BLaER1 treated with 17β-estradiol and CSF1 and Interleukin-3, amounts not matched to agents 10 nM and 100 nM (cell line): ENCODE data around the gene TNKS1BP1.

Experiments used
- H3K27ac ChIP-seq, 11 experiments: shearing (Covaris generic); formaldehyde crosslinking; 2 replicates each; pipeline ENCODE4 v1.8.1; 2022
- H3K27me3 ChIP-seq, 11 experiments: shearing (Covaris generic); formaldehyde crosslinking; 2 replicates each; pipeline ENCODE4 v1.8.1; 2022
- H3K36me3 ChIP-seq, 11 experiments: shearing (Covaris generic); formaldehyde crosslinking; 2 replicates each; pipeline ENCODE4 v1.8.1; 2022
- H3K4me1 ChIP-seq, 10 experiments: shearing (Covaris generic); formaldehyde crosslinking; 2 replicates each; pipeline ENCODE4 v1.8.1; 2022
- H3K4me2 ChIP-seq, 11 experiments: shearing (Covaris generic); formaldehyde crosslinking; 2 replicates each; pipeline ENCODE4 v1.8.1; 2022
- H3K4me3 ChIP-seq, 10 experiments: shearing (Covaris generic); formaldehyde crosslinking; 2 replicates each; pipeline ENCODE4 v1.8.1; 2022
- H3K9ac ChIP-seq, 11 experiments: shearing (Covaris generic); formaldehyde crosslinking; 2 replicates each; pipeline ENCODE4 v1.8.1; 2022
- H3K9me3 ChIP-seq, 11 experiments: shearing (Covaris generic); formaldehyde crosslinking; replicated peaks in 1 of 11; 2 replicates each; pipeline ENCODE4 v1.8.1; 2022
- H4K20me1 ChIP-seq, 11 experiments: shearing (Covaris generic); formaldehyde crosslinking; 2 replicates each; pipeline ENCODE4 v1.8.1; 2022
- Cebpa-rat ChIP-seq, 11 experiments: shearing (Covaris generic); IDR thresholded peaks; 2 replicates each; pipeline ENCODE4 v1.8.1; 2022

TNKS1BP1 gene

DNA sequence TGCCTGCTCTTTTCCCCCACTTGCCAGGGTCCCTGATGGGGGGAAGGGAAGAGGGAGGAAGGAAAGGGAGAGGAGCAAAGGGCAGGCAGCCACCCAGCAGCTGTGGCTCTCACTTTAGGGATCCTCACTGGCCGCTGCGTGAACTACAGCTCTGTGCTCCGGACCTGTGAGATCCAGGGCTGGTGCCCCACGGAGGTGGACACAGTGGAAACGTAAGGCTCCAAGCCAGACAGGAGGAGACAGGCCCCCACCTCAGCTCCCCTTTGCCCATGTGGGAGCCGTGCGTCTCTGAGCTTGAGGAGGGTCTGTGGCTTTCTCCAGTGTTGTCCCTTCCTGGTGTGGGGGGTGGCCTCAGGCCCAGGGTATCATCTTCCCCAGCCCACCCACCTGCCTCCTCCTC is 23.3 kb upstream of the TNKS1BP1 start:
- Histone ChIP-seq H3K27ac (peak overlapping the region in 3 of 11 experiments; percentile 29 to 34 (median 34); a peak in 3 of 22 replicates), H3K4me3 (no peak overlapping the region), H4K20me1 (no peaks in the 10 kb centered on the region), H3K4me2 (peak overlapping the region in 2 of 11 experiments; percentile 9 to 11; a peak in 1 of 22 replicates), H3K9me3 (peaks cover 14 to 29% (median 21%) of the 10 kb centered on the region in 11 experiments), H3K27me3 (no peaks in the 10 kb centered on the region), H3K9ac (peak overlapping the region in 3 of 11 experiments; percentile 15 to 29 (median 21); a peak in 2 of 22 replicates), H3K4me1 (peaks cover 0 to 20% (median 5%) of the 10 kb centered on the region in 10 experiments; a peak in 9 of 20 replicates), H3K36me3 (no peaks in the 10 kb centered on the region)
- TF ChIP-seq Cebpa-rat (IDR thresholded peaks at IDR 0.05) = no peak

DNA sequence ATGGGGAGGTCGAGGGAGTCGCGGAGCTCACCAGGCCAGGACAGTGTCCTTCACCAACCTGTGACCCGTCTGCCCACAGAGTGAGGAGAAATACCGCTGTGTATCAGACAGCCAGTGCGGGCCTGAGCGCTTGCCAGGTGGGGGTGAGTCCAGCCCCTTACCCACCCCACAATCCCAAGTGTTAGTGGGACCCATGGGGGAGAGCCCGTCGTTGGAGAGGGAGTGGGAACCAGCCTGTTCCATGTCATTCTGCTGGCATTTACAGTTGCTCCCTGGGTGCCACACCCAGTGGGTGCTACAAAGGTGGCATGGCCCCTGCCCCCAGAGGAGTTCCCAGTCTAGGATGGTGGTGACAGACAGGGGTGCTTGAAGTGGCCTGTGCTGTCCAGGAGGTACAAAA is 22.6 kb upstream of the TNKS1BP1 start:
- H3K4me2 ChIP-seq = no peak overlapping the region
- peaks cover 0 to 20% (median 3%) of the 10 kb centered on the region in 10 experiments; a peak in 7 of 20 replicates for H3K4me1 ChIP-seq
- peak overlapping the region in 1 of 11 experiments; percentile 34; a peak in 1 of 22 replicates for H3K27ac ChIP-seq
- H3K27me3 ChIP-seq = no peaks in the 10 kb centered on the region
- no peak overlapping the region for H3K4me3 ChIP-seq
- peaks cover 14 to 23% (median 18%) of the 10 kb centered on the region in 11 experiments for H3K9me3 ChIP-seq
- H3K9ac ChIP-seq = peak overlapping the region in 2 of 11 experiments; percentile 21 to 29; a peak in 2 of 22 replicates
- H4K20me1 ChIP-seq = no peaks in the 10 kb centered on the region
- TF ChIP-seq Cebpa-rat (IDR thresholded peaks at IDR 0.05) = no peak
- H3K36me3 ChIP-seq = no peaks in the 10 kb centered on the region

DNA sequence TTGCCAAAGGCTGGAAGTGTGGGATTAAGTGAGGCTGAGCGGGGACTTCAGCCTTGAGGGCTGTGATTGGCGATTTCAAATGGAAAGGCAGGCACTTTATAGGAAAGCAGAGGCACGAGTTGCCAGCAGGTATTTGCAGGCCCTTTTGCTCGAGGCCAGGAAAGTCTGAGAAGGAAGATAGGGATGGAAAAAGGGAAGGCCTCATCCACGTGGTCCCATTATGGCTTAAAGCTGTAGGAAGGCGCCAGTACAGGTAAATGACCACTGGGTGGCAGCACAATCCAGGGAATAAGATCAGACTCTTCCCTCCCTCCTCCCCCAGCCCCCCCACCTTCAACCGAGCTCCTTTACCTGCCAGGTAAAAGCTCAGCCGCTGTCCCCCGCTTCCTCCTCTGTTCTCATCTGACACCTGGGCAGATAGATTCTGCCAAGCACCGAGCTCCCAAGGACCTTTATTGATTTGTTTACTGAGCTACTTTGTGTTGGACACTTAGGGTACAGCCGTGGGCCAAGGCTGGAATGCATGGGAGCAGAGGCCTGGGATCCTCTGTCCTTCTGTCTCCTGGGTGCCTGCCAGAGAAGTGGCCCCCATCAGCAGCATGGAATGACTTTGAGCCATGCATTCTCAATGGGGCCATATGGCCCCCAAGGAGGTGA is 20.9 kb upstream of the TNKS1BP1 start:
- no peak overlapping the region; a peak in 1 of 22 replicates for H3K4me2 ChIP-seq
- H3K9ac ChIP-seq = peak overlapping the region in 6 of 11 experiments; percentile 35 to 71 (median 56); a peak in 11 of 22 replicates
- H3K4me1 ChIP-seq = peaks cover 0 to 20% (median 3%) of the 10 kb centered on the region in 10 experiments; a peak in 7 of 20 replicates

DNA sequence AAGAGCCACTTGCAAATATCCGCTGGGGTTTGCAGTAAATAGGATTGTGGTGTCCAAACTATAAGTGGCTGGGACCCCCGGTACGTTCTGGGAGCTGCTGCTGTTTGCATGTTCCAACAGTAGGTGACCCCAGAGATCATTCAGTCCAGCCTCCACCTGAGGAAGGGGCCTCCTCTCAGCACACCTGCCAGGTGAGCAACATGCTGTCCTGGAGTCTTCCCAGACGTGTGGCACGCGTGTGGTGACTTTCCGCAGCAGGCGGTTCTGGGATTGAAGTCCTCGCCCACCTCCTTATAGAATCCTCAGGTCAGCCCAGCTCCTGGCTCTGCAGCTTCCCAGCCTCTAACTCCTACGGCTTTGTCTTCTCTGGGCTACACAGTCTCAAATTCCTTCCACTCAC is 20.1 kb upstream of the TNKS1BP1 start:
- Histone ChIP-seq H3K9me3 (no peaks in the 10 kb centered on the region), H3K4me2 (no peak overlapping the region), H3K4me1 (peaks cover 0 to 20% (median 3%) of the 10 kb centered on the region in 10 experiments; a peak in 7 of 20 replicates), H3K36me3 (no peaks in the 10 kb centered on the region), H3K27ac (peak overlapping the region in 5 of 11 experiments; percentile 27 to 71 (median 59); a peak in 6 of 22 replicates), H3K4me3 (no peak overlapping the region), H4K20me1 (no peaks in the 10 kb centered on the region), H3K27me3 (no peaks in the 10 kb centered on the region), H3K9ac (peak overlapping the region in 5 of 11 experiments; percentile 35 to 71 (median 59); a peak in 10 of 22 replicates)
- TF ChIP-seq Cebpa-rat (IDR thresholded peaks at IDR 0.05) = no peak

More for the DNA sequence above, 20.9 kb upstream of the TNKS1BP1 start:
- Histone ChIP-seq H4K20me1 (no peaks in the 10 kb centered on the region), H3K27me3 (no peaks in the 10 kb centered on the region), H3K27ac (peak overlapping the region in 7 of 11 experiments; percentile 27 to 71 (median 56); a peak in 13 of 22 replicates), H3K36me3 (no peaks in the 10 kb centered on the region), H3K4me3 (no peak overlapping the region), H3K9me3 (peaks cover 2 to 8% (median 3%) of the 10 kb centered on the region in 11 experiments)
- TF ChIP-seq Cebpa-rat (IDR thresholded peaks at IDR 0.05) = no peak

DNA sequence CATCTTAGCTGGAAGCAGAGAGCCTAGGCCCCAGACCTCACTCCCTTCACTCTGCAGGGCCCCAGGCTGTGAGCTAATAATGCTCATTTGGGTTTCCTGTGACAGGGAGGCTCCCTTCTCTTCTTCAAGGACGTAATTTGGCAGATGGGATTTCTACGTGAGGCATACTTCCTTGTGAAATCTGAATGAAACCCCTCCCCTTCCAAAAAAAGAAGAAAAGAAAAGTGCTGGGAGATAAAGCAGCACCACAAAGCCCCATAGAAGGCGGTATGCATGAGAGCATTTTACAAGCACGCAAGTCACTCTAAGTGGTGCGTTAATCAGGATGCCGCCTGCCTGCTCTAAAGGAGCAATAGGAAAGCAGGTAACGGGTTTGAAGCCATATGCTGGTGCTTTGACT is 19.1 kb upstream of the TNKS1BP1 start:
- H3K4me2 ChIP-seq = peak overlapping the region in 2 of 11 experiments; percentile 4 to 38; a peak in 2 of 22 replicates
- no peak overlapping the region for H3K4me3 ChIP-seq
- no peak overlapping the region for H3K27ac ChIP-seq
- no peak for TF ChIP-seq Cebpa-rat (IDR thresholded peaks at IDR 0.05)
- no peaks in the 10 kb centered on the region for H3K9me3 ChIP-seq
- H3K27me3 ChIP-seq = no peaks in the 10 kb centered on the region
- peaks cover 0 to 16% (median 3%) of the 10 kb centered on the region in 10 experiments; a peak in 7 of 20 replicates for H3K4me1 ChIP-seq
- H4K20me1 ChIP-seq = no peaks in the 10 kb centered on the region
- H3K36me3 ChIP-seq = no peaks in the 10 kb centered on the region
- peak overlapping the region in 4 of 11 experiments; percentile 14 to 62 (median 26); a peak in 7 of 22 replicates for H3K9ac ChIP-seq

DNA sequence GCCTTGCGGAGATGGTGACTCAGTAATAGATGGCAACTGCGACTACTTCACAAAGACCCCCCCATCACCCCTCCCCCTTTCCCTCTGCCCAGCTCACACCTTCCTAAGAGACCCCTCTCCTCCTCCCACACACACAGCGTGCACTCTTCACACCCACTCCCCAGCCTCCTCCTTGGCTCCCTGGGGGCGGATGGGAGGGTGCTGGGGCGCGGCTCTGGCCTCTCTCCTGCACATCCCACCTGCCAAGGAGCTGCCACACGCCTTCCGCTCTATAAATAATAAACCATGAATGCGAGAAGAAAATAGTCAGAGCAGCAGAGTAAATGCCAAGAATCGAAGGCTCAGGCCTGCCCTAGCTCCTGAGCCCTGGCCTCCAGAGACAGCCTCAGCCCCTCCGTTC is 17.9 kb upstream of the TNKS1BP1 start:
- Histone ChIP-seq H3K4me3 (no peak overlapping the region), H3K9ac (peak overlapping the region in 5 of 11 experiments; percentile 16 to 62 (median 21); a peak in 4 of 22 replicates), H3K36me3 (no peaks in the 10 kb centered on the region), H3K4me2 (no peak overlapping the region), H3K27me3 (no peaks in the 10 kb centered on the region), H3K9me3 (no peaks in the 10 kb centered on the region), H3K27ac (no peak overlapping the region), H4K20me1 (no peaks in the 10 kb centered on the region), H3K4me1 (peaks cover 0 to 11% (median 0%) of the 10 kb centered on the region in 10 experiments; a peak in 6 of 20 replicates)
- TF ChIP-seq Cebpa-rat (IDR thresholded peaks at IDR 0.05) = no peak

DNA sequence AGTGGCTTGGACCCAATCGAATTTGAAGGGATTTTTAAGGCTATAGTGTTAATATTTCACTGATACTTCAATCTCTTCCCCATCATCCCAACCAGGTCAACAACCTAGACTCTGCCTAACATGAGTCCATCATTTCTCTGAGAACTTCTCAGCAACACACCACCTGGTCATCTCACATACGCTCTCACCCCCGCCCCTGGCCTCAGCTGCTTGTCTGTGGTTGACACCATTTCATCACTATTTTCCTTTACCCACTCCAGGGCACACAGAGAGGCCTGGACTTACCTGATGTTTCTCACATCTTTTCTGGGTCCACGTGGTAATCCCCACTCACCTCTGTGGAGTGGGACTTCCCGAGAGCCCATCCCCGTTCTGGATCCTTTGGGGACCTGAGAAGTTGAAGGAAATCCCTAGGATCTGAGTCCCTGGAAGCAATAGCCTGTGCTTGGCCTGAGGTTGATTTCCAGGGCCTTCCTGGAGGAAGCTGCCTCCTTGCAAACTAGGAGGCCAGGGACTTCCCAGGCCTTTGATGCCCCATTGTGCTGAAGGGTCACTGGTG is 16.6 kb upstream of the TNKS1BP1 start:
- Histone ChIP-seq H3K4me2 (no peak overlapping the region), H3K4me1 (peaks cover 4 to 18% (median 6%) of the 10 kb centered on the region in 10 experiments), H4K20me1 (no peaks in the 10 kb centered on the region), H3K27ac (no peak overlapping the region), H3K9ac (no peak overlapping the region), H3K36me3 (no peaks in the 10 kb centered on the region), H3K9me3 (no peaks in the 10 kb centered on the region), H3K4me3 (no peak overlapping the region), H3K27me3 (no peaks in the 10 kb centered on the region)
- no peak for TF ChIP-seq Cebpa-rat (IDR thresholded peaks at IDR 0.05)

DNA sequence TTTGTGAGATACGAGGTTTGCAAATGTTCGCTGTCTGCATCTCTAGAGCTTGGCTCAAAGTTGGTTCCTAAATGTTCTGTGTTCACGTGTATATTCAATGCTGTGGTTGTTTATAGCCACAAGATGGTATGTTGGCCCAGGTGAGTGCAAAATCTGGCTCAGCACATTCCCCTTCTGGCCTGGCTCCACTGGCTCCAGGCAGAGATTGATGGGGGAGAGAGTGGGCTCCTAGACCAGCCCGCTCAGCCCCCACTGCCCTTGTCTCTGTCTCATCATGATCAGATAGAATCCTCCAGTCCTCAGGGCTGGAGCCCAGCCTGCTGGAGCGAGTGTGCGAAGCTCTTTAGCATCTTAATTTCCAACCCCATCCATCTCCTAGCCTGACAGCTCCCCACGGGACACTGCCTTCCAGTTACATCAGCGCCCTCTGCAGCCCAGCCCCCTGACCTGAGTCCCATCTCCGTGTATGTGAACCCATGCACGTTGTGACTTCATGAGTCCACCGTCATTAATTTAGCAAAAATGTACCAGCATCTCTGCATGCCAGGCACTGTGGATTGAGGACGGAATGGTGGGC is 15.4 kb upstream of the TNKS1BP1 start:
- Histone ChIP-seq H3K9ac (no peak overlapping the region), H3K27ac (no peak overlapping the region), H3K4me1 (peaks cover 8 to 18% (median 12%) of the 10 kb centered on the region in 10 experiments), H4K20me1 (no peaks in the 10 kb centered on the region), H3K9me3 (no peaks in the 10 kb centered on the region), H3K4me3 (no peak overlapping the region), H3K4me2 (no peak overlapping the region), H3K36me3 (no peaks in the 10 kb centered on the region), H3K27me3 (no peaks in the 10 kb centered on the region)
- no peak for TF ChIP-seq Cebpa-rat (IDR thresholded peaks at IDR 0.05)

DNA sequence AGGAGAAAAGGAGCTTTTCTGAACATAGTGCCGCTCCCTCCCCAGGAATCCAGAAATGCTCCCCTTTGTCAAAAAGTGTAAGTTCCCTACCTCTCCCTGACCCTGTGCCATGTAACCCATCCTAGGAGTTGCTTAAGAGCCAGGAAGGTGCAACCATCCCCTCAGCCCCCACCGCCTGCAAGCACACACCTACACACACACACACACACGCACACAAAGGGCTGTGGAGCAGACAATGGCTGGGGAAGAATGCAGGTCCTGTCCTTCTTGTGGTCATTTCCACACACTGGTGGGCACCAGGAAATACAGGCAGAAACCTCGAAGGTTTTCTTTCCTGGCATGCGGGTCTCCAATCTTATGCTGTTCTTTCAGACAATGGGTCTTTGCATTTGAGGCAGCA is 14.6 kb upstream of the TNKS1BP1 start:
- no peak overlapping the region for H3K4me3 ChIP-seq
- no peak overlapping the region for H3K27ac ChIP-seq
- TF ChIP-seq Cebpa-rat (IDR thresholded peaks at IDR 0.05) = no peak
- no peak overlapping the region for H3K9ac ChIP-seq
- no peak overlapping the region for H3K4me2 ChIP-seq
- peaks cover 0 to 4% (median 0%) of the 10 kb centered on the region in 11 experiments; a peak in 4 of 22 replicates for H4K20me1 ChIP-seq
- peaks cover 16 to 26% (median 19%) of the 10 kb centered on the region in 10 experiments for H3K4me1 ChIP-seq
- no peaks in the 10 kb centered on the region for H3K9me3 ChIP-seq
- no peaks in the 10 kb centered on the region for H3K27me3 ChIP-seq
- H3K36me3 ChIP-seq = peaks cover 0 to 3% (median 2%) of the 10 kb centered on the region in 11 experiments; a peak in 10 of 22 replicates
